CD8-positive, alpha-beta memory T cell (primary cell): ENCODE measurements around the gene API5. TPM values are rescaled to one million over a fixed set of nuclear protein-coding genes. Genes with fewer than 3 reads are reported as not detected.

Source experiments
- CTCF ChIA-PET: fragments of 350-600 bp; sonication (Branson Sonifier 250); formaldehyde crosslinking; loops from one replicate; lab custom pipeline; 2021; ENCODE audit warnings: antibody characterized with exemption; lab: Charles Lee
- POLR2A ChIA-PET: fragments of 350-600 bp; sonication (Branson Sonifier 250); formaldehyde crosslinking; loops from one replicate; lab custom pipeline; 2021; ENCODE audit warnings: antibody characterized with exemption; lab: Charles Lee
- DNase-seq, 5 donors: peaks; one replicate each; pipeline versions ENCODE4 v3.0.0 to v3.0.0-alpha.2; 2020 to 2022; ENCODE audit warnings: mixed read lengths in 1 of 5
- H3K27ac ChIP-seq: one replicate; pipeline ENCODE4 v1.7.0; 2013; ENCODE audit warnings: low read depth, mild to moderate bottlenecking, low read length, moderate library complexity
- H3K27me3 ChIP-seq: 2 replicates; pipeline ENCODE4 v1.7.0; 2013; ENCODE audit warnings: low read length, mild to moderate bottlenecking; ENCODE audit not compliant: insufficient read depth, poor library complexity, severe bottlenecking
- H3K36me3 ChIP-seq: 2 replicates; pipeline ENCODE4 v1.7.0; 2013; ENCODE audit warnings: mild to moderate bottlenecking, low read length, moderate library complexity; ENCODE audit not compliant: insufficient read depth
- H3K4me1 ChIP-seq: 2 replicates; pipeline ENCODE4 v1.7.0; 2013; ENCODE audit warnings: mild to moderate bottlenecking, low read length, moderate library complexity; ENCODE audit not compliant: insufficient read depth
- H3K4me3 ChIP-seq: 2 replicates; pipeline ENCODE4 v1.7.0; 2013; ENCODE audit warnings: mild to moderate bottlenecking, low read length
- H3K9me3 ChIP-seq: 2 replicates; pipeline ENCODE4 v1.7.0; 2013; ENCODE audit warnings: mild to moderate bottlenecking, low read length
- H3K27ac Mint-ChIP-seq, 8 donors: one replicate each; pipeline ENCODE4 v1.8.0; 2020 to 2021; ENCODE audit warnings: mixed read lengths in 8 of 8, mild to moderate bottlenecking in 6 of 8, inconsistent platforms in 3 of 8, moderate library complexity in 3 of 8
- H3K27me3 Mint-ChIP-seq, 2 donors: one replicate each; pipeline ENCODE4 v1.8.0; 2020 to 2021; ENCODE audit warnings: mixed read lengths in 2 of 2, mild to moderate bottlenecking in 1 of 2, moderate library complexity in 1 of 2
- H3K36me3 Mint-ChIP-seq, 3 donors: one replicate each; pipeline ENCODE4 v1.8.0; 2020 to 2021; ENCODE audit warnings: mixed read lengths in 3 of 3, inconsistent platforms in 1 of 3, mild to moderate bottlenecking in 1 of 3
- H3K4me1 Mint-ChIP-seq, 3 donors: one replicate each; pipeline ENCODE4 v1.8.0; 2020 to 2021; ENCODE audit warnings: mixed read lengths in 3 of 3, inconsistent platforms in 1 of 3, mild to moderate bottlenecking in 1 of 3
- H3K4me3 Mint-ChIP-seq, 7 donors: one replicate each; pipeline ENCODE4 v1.8.0; 2020 to 2021; ENCODE audit warnings: mixed read lengths in 7 of 7, mild to moderate bottlenecking in 6 of 7, moderate library complexity in 4 of 7, inconsistent platforms in 2 of 7
- H3K9me3 Mint-ChIP-seq, 5 donors: one replicate each; pipeline ENCODE4 v1.8.0; 2020 to 2022; ENCODE audit warnings: mixed read lengths in 5 of 5, mild to moderate bottlenecking in 3 of 5, moderate library complexity in 2 of 5, inconsistent platforms in 1 of 5
- polyA plus RNA-seq: library from polyadenylated mRNA; unstranded; fragments of 300-500 nt; fragmentation: Illumina TruSeq; gene quantifications from one replicate; pipeline ENCODE4 v1.2.3, GENCODE V29; 2021
- total RNA-seq, 2 experiments: library from RNA; stranded (reverse); gene quantifications; one replicate each; pipeline ENCODE4 v1.2.3, GENCODE V29; 2021

The API5 gene
- total and polyA plus RNA-seq, 3 experiments from 2014 or later: 136 to 188 (median 186) TPM

DNA sequence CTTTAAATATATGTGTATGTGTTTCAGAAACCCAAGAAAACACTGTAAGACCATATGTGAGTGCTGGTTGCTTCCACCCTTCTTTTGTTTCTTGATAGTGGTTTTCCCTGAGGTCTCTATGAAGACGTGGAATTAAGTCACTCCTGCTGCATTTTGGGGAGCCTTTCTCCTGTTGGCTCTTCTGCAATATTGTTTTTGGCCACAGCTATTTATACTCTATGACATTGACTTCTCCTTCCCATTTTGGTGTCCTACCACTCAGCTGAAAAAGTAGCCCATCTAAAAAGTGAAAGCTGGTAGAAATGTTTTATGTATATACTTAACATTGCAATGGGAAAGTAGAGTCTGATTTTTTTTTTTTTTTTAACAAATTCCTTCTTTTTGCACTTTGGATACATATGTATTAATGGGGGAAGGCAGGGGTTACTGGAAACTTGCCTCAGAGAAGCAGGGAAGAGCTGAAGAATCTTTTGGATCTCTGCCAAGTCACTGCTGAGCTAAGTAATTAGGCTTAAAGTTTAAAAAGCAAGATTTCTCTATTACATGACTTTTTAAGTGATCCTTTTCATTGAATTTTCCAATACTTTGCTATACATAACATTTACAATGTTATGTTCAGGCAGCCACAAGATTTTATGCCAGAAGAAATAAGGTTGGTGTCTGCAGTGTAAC is 48.7 kb downstream of the API5 start:
- no peaks in the 10 kb centered on the region for H3K9me3 ChIP-seq
- peaks cover 0 to 37% (median 5%) of the 10 kb centered on the region in 3 donors for H3K36me3 Mint-ChIP-seq
- H3K4me3 ChIP-seq: peak overlapping the region; percentile 83
- peaks cover 0 to 5% of the 10 kb centered on the region in 2 donors for H3K27me3 Mint-ChIP-seq
- H3K27ac Mint-ChIP-seq: peak overlapping the region; percentile 14 to 99 (median 94)
- DNase-seq: no peak
- H3K4me1 ChIP-seq: peaks cover 14% of the 10 kb centered on the region
- POLR2A ChIA-PET: interaction anchor here (0.7 kb wide), 1 partner anchor 206 kb away, joined by 3 read pairs; no protein-coding TSS in a partner anchor
- H3K9me3 Mint-ChIP-seq: no peaks in the 10 kb centered on the region
- CTCF ChIA-PET: no interaction called here
- no peaks in the 10 kb centered on the region for H3K27me3 ChIP-seq
- peak overlapping the region; percentile 92 to 100 (median 97) for H3K4me3 Mint-ChIP-seq
- H3K4me1 Mint-ChIP-seq: peaks cover 51 to 65% (median 61%) of the 10 kb centered on the region in 3 donors
- H3K27ac ChIP-seq: no peak overlapping the region
- H3K36me3 ChIP-seq: peaks cover 2% of the 10 kb centered on the region

- POLR2A ChIA-PET: no interaction called here
- H3K4me1 ChIP-seq: peaks cover 16% of the 10 kb centered on the region
- H3K9me3 ChIP-seq: no peaks in the 10 kb centered on the region
- H3K4me3 ChIP-seq: no peak overlapping the region
- no peaks in the 10 kb centered on the region for H3K9me3 Mint-ChIP-seq
- no peaks in the 10 kb centered on the region for H3K27me3 Mint-ChIP-seq
- CTCF ChIA-PET: interaction anchor here (1.1 to 1.2 kb wide), 2 partner anchors 8 to 55 kb away, joined by 3 to 4 read pairs; partner anchors contain the start of genes API5 and TTC17
- H3K27ac ChIP-seq: no peak overlapping the region
- H3K36me3 ChIP-seq: peaks cover 5% of the 10 kb centered on the region
- H3K4me1 Mint-ChIP-seq: peaks cover 60 to 81% (median 80%) of the 10 kb centered on the region in 3 donors
- no peak overlapping the region for H3K4me3 Mint-ChIP-seq
- H3K36me3 Mint-ChIP-seq: peaks cover 0 to 72% (median 9%) of the 10 kb centered on the region in 3 donors
- no peaks in the 10 kb centered on the region for H3K27me3 ChIP-seq
- H3K27ac Mint-ChIP-seq: peak overlapping the region in 1 of 8 donors; percentile 29
- no peak for DNase-seq
Measured at GRCh38 chr11:43366677-43367076, 54.9 kb downstream of the API5 start.

GRCh38 chr11:43367382-43368178 is 55.8 kb downstream of the API5 start:
- peak overlapping the region in 5 of 8 donors; percentile 12 to 65 (median 25) for H3K27ac Mint-ChIP-seq
- H3K27ac ChIP-seq: no peak overlapping the region
- DNase-seq: no peak
- H3K36me3 ChIP-seq: peaks cover 5% of the 10 kb centered on the region
- H3K9me3 ChIP-seq: no peaks in the 10 kb centered on the region
- CTCF ChIA-PET: interaction anchor here (1.1 to 1.5 kb wide), 2 partner anchors 9 kb away, joined by 3 to 4 read pairs; partner anchors contain the start of gene TTC17
- no peak overlapping the region for H3K4me3 ChIP-seq
- H3K4me1 Mint-ChIP-seq: peaks cover 57 to 75% (median 75%) of the 10 kb centered on the region in 3 donors
- POLR2A ChIA-PET: no interaction called here
- no peak overlapping the region for H3K4me3 Mint-ChIP-seq
- H3K9me3 Mint-ChIP-seq: no peaks in the 10 kb centered on the region
- peaks cover 0 to 69% (median 9%) of the 10 kb centered on the region in 3 donors for H3K36me3 Mint-ChIP-seq
- H3K27me3 Mint-ChIP-seq: no peaks in the 10 kb centered on the region
- H3K27me3 ChIP-seq: no peaks in the 10 kb centered on the region
- peaks cover 16% of the 10 kb centered on the region for H3K4me1 ChIP-seq

- no peak overlapping the region for H3K27ac ChIP-seq
- POLR2A ChIA-PET: no interaction called here
Measured at GRCh38 chr11:43376065-43376464, 64.3 kb downstream of the API5 start.

DNA sequence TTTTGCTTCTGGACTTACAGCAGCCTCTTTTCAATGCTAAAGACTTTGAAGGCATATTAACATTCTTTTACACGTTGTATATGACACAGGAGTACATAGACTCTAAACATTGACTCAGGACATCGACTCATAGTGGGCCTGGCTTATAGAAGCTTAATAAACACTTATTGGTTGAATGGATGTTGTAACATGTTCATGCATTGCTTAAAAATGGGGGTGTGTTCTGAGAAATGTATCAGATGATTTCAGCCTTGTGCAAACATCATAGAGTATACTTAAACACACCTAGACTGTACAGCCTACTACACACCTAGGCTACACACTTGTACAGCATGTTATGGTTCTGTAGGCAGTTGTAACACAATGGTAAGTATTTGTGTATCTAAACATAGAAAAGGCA is 64.8 kb downstream of the API5 start:
- no peak for DNase-seq
- H3K36me3 ChIP-seq: peaks cover 4% of the 10 kb centered on the region
- ChIA-PET CTCF (no interaction called here), POLR2A (no interaction called here)
- no peak overlapping the region for H3K27ac ChIP-seq
- Mint-ChIP-seq H3K36me3 (peaks cover 0 to 58% (median 11%) of the 10 kb centered on the region in 3 donors), H3K9me3 (no peaks in the 10 kb centered on the region), H3K27ac (peak overlapping the region in 2 of 8 donors; percentile 12 to 26), H3K4me3 (no peak overlapping the region), H3K4me1 (peaks cover 28 to 39% (median 36%) of the 10 kb centered on the region in 3 donors), H3K27me3 (no peaks in the 10 kb centered on the region)
- H3K9me3 ChIP-seq: no peaks in the 10 kb centered on the region
- H3K4me3 ChIP-seq: no peak overlapping the region
- no peaks in the 10 kb centered on the region for H3K27me3 ChIP-seq
- no peaks in the 10 kb centered on the region for H3K4me1 ChIP-seq

More at GRCh38 chr11:43376065-43376464, 64.3 kb downstream of the API5 start:
- Mint-ChIP-seq H3K9me3 (no peaks in the 10 kb centered on the region), H3K36me3 (peaks cover 0 to 58% (median 10%) of the 10 kb centered on the region in 3 donors), H3K27me3 (no peaks in the 10 kb centered on the region), H3K27ac (peak overlapping the region in 1 of 8 donors; percentile 26), H3K4me3 (no peak overlapping the region), H3K4me1 (peaks cover 32 to 43% (median 41%) of the 10 kb centered on the region in 3 donors)
- Histone ChIP-seq H3K36me3 (peaks cover 4% of the 10 kb centered on the region), H3K4me1 (no peaks in the 10 kb centered on the region), H3K27me3 (no peaks in the 10 kb centered on the region), H3K4me3 (no peak overlapping the region), H3K9me3 (no peaks in the 10 kb centered on the region)
- CTCF ChIA-PET: no interaction called here
- no peak for DNase-seq

GRCh38 chr11:43377389-43377788 is 65.6 kb downstream of the API5 start:
- H3K36me3 Mint-ChIP-seq: peaks cover 0 to 59% (median 15%) of the 10 kb centered on the region in 3 donors
- H3K4me3 Mint-ChIP-seq: no peak overlapping the region
- no peaks in the 10 kb centered on the region for H3K4me1 ChIP-seq
- peaks cover 4% of the 10 kb centered on the region for H3K36me3 ChIP-seq
- ChIA-PET POLR2A (no interaction called here), CTCF (no interaction called here)
- no peak overlapping the region for H3K4me3 ChIP-seq
- H3K27ac ChIP-seq: no peak overlapping the region
- peaks cover 27 to 40% (median 34%) of the 10 kb centered on the region in 3 donors for H3K4me1 Mint-ChIP-seq
- H3K9me3 ChIP-seq: no peaks in the 10 kb centered on the region
- no peaks in the 10 kb centered on the region for H3K9me3 Mint-ChIP-seq
- no peaks in the 10 kb centered on the region for H3K27me3 ChIP-seq
- DNase-seq: no peak
- H3K27ac Mint-ChIP-seq: no peak overlapping the region
- H3K27me3 Mint-ChIP-seq: no peaks in the 10 kb centered on the region

GRCh38 chr11:43378897-43379296 is 67.1 kb downstream of the API5 start:
- H3K4me1 ChIP-seq: no peaks in the 10 kb centered on the region
- no peak overlapping the region for H3K4me3 Mint-ChIP-seq
- H3K4me3 ChIP-seq: no peak overlapping the region
- no peaks in the 10 kb centered on the region for H3K27me3 Mint-ChIP-seq
- H3K36me3 Mint-ChIP-seq: peaks cover 0 to 58% (median 14%) of the 10 kb centered on the region in 3 donors
- no peak overlapping the region for H3K27ac Mint-ChIP-seq
- peaks cover 24 to 35% (median 30%) of the 10 kb centered on the region in 3 donors for H3K4me1 Mint-ChIP-seq
- no peaks in the 10 kb centered on the region for H3K9me3 ChIP-seq
- peaks cover 4% of the 10 kb centered on the region for H3K36me3 ChIP-seq
- no peak for DNase-seq
- no peak overlapping the region for H3K27ac ChIP-seq
- CTCF ChIA-PET: no interaction called here
- no peaks in the 10 kb centered on the region for H3K9me3 Mint-ChIP-seq
- H3K27me3 ChIP-seq: no peaks in the 10 kb centered on the region
- POLR2A ChIA-PET: no interaction called here
